ENCODE measurements around the gene PLAGL1. TPM values are rescaled to one million over a fixed set of nuclear protein-coding genes. Genes with fewer than 3 reads are reported as not detected.

PLAGL1 gene
- total RNA-seq, 4 donors from 2014 or later: 12.1 to 27.2 (median 22.5) TPM

DNA sequence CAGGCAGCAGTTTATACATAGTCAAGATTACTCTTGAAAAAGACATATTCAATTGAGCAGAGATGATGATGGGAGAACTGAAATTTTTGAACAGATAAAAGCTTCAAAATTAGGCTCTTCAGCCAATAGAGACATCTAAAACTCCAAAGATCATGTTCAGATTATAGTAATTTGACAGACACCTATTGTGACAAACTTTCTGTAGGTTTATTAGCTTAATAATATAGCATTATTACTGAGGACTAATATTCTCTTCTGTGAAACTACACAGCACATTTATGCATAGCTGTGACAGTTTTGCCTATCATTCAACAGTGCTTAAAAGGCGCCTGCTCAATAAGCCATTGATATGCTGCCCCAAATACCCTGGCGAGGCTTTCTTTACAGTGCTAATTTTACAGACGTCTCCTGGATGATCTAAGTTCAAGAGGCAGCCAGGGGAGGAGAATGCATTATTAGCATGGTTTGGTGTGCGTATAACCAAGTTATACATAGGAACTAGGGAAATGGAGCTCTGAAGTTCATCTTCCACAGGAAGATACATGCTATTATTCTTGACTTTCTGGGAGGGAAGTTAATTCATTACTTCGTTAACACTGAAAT, 21.5 kb downstream of the PLAGL1 start:
- DNase-seq: no peak
- H3K4me1 ChIP-seq: no peaks in the 10 kb centered on the region
- no peak overlapping the region for H3K4me3 ChIP-seq
- TF ChIP-seq, protein P1, sequence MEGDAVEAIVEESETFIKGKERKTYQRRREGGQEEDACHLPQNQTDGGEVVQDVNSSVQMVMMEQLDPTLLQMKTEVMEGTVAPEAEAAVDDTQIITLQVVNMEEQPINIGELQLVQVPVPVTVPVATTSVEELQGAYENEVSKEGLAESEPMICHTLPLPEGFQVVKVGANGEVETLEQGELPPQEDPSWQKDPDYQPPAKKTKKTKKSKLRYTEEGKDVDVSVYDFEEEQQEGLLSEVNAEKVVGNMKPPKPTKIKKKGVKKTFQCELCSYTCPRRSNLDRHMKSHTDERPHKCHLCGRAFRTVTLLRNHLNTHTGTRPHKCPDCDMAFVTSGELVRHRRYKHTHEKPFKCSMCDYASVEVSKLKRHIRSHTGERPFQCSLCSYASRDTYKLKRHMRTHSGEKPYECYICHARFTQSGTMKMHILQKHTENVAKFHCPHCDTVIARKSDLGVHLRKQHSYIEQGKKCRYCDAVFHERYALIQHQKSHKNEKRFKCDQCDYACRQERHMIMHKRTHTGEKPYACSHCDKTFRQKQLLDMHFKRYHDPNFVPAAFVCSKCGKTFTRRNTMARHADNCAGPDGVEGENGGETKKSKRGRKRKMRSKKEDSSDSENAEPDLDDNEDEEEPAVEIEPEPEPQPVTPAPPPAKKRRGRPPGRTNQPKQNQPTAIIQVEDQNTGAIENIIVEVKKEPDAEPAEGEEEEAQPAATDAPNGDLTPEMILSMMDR (IDR thresholded peaks at IDR 0.05): no peak
- no peak for TF ChIP-seq POLR2A (IDR thresholded peaks at IDR 0.05)
- H3K27me3 ChIP-seq: no peaks in the 10 kb centered on the region
- H3K9me3 ChIP-seq: no peaks in the 10 kb centered on the region
- H3K36me3 ChIP-seq: no peaks in the 10 kb centered on the region
- no peak overlapping the region for H3K27ac ChIP-seq

DNA sequence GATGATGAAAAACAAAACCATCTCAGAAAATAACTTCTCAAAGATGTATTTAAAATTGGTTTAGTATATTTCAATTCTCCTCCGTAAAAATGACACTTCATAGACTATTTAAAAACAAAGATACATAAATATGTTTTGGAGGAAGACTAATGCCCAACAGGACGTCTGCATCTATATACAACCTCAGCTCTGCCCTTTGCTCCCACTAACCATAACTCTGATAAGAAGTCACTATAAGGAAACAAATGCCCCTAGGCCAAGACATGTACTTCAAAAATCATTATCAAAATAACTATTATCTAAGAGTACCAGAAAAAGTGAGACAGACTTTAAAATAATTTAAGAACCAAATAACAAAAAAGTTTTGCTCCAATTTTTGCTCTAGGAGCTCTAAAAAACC, 23.4 kb downstream of the PLAGL1 start:
- H3K4me1 ChIP-seq: no peaks in the 10 kb centered on the region
- H3K27ac ChIP-seq: no peak overlapping the region
- no peaks in the 10 kb centered on the region for H3K9me3 ChIP-seq
- no peak overlapping the region for H3K4me3 ChIP-seq
- H3K36me3 ChIP-seq: no peaks in the 10 kb centered on the region
- no peaks in the 10 kb centered on the region for H3K27me3 ChIP-seq
- no peak for TF ChIP-seq POLR2A (IDR thresholded peaks at IDR 0.05)
- TF ChIP-seq, protein P1 (IDR thresholded peaks at IDR 0.05): no peak
- no peak for DNase-seq

DNA sequence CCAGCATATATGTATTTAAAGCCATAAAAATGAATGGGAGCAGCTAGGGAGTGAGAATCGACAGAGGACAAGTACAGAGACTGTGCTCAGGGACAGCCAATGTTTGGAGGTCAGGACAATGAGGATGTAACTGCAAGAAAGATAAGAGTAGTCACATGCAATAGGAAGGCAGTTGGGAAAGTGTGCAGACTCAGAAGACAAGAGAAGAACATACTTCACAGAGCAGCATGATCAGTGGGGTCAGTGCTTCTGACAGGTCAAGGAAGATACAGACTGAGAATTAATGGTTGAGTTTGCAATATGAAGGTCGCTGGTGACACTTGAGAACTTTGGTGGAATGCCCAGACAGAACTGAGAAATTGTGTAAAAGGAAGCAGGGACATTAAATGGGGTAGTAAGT, 25.1 kb downstream of the PLAGL1 start:
- Histone ChIP-seq H3K36me3 (no peaks in the 10 kb centered on the region), H3K4me3 (no peak overlapping the region), H3K4me1 (no peaks in the 10 kb centered on the region), H3K27me3 (no peaks in the 10 kb centered on the region), H3K9me3 (no peaks in the 10 kb centered on the region), H3K27ac (no peak overlapping the region)
- no peak for DNase-seq
- TF ChIP-seq, protein P1 (IDR thresholded peaks at IDR 0.05): no peak
- no peak for TF ChIP-seq POLR2A (IDR thresholded peaks at IDR 0.05)

DNA sequence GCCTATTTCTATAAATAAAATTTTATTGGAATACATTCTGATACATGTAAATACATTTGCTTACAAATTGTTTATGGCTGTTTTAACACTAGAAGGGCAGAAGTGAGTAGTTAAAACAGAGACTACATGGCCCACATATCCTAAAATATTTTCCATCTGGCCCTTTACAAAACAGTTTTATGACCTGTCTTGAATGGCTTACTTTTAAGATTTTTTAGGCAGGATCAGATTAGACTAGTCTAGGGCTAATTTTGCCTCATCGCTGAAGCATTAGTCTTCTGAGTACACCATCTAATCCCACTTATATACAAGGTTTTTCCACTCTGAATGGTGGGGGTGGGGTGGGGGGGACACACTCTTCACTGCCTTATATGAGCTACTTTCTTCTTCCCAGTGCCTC, 27.1 kb downstream of the PLAGL1 start:
- TF ChIP-seq, protein P1 (IDR thresholded peaks at IDR 0.05): no peak
- no peak for TF ChIP-seq POLR2A (IDR thresholded peaks at IDR 0.05)
- Histone ChIP-seq H3K27ac (no peak overlapping the region), H3K9me3 (no peaks in the 10 kb centered on the region), H3K4me3 (no peak overlapping the region), H3K27me3 (no peaks in the 10 kb centered on the region), H3K36me3 (no peaks in the 10 kb centered on the region), H3K4me1 (no peaks in the 10 kb centered on the region)
- DNase-seq: no peak

DNA sequence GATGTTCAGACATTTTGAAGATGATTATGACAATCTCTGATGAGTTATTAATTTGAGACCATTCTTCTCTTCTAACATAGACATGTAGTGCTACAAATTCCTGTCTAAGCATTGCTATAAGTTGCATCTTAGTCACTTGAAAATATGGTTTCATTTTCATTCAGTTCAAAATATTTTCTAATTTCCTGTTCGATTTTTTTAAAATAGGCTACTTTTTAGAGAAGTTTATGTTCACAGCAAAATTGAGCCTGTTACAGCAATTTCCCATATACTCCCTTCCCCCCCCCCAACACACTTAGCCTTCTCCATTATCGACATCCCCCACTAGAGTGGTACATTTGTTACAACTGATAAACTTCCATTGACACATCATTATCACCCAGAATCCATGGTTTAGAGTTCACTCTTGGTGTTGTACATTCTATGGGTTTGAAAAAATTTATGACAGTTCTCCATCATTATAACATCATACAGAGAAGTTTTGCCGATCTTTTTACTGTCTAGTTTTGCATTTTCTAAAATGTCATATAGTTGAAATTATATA, 31.2 kb downstream of the PLAGL1 start:
- no peak for TF ChIP-seq POLR2A (IDR thresholded peaks at IDR 0.05)
- TF ChIP-seq, protein P1 (IDR thresholded peaks at IDR 0.05): no peak
- Histone ChIP-seq H3K4me3 (no peak overlapping the region), H3K36me3 (no peaks in the 10 kb centered on the region), H3K27me3 (no peaks in the 10 kb centered on the region), H3K27ac (no peak overlapping the region), H3K4me1 (no peaks in the 10 kb centered on the region), H3K9me3 (no peaks in the 10 kb centered on the region)
- no peak for DNase-seq
